K562 (cell line): ENCODE data around the gene HGS. TPM values are rescaled to one million over a fixed set of nuclear protein-coding genes. Genes with fewer than 3 reads are reported as not detected.

ENCODE experiments used
- ATAC-seq: fragments of 200-7000 bp; cut with Tn5 transposase; 3 replicates; pipeline ENCODE4 v1.9.1; 2020; ENCODE audit warnings: moderate library complexity
- BruUV-seq: library from RNA; stranded (reverse); fragments of 400-500 nt; replicated peaks from 2 replicates; lab custom pipeline; 2021; lab: Mats Ljungman, UMichigan
- CTCF ChIA-PET: fragments of 300-600 bp; formaldehyde crosslinking; extraction: SDS; loops from one replicate; lab custom pipeline; 2021; ENCODE audit warnings: low intra/inter-chr PET ratio; lab: Yijun Ruan, JAX
- POLR2A ChIA-PET: fragments of 300-600, 350-650 bp; sonication (Branson Sonifier 250); formaldehyde crosslinking; extraction: SDS; loops from one replicate; lab custom pipeline; 2021; ENCODE audit warnings: antibody characterized with exemption, inconsistent platforms; lab: Yijun Ruan, JAX
- DNase-seq, 4 experiments: peaks; one replicate each; pipeline versions ENCODE4 v3.0.0 to v3.0.0-alpha.2; 2011 to 2018; ENCODE audit warnings: low spot score in 3 of 4, mixed read lengths in 3 of 4; ENCODE audit errors: extremely low read depth in 1 of 4
- FAIRE-seq: peaks from 2 replicates; lab custom pipeline; 2011; peaks lifted over from hg19 to GRCh38; lab: Jason Lieb, UNC
- H2AFZ ChIP-seq: 2 replicates; pipeline ENCODE4 v1.6.0; 2011; ENCODE audit warnings: low read depth, low read length, control low read depth, inconsistent platforms
- H3K27ac ChIP-seq: fragments of 200-600 bp; 3 replicates; pipeline ENCODE4 v1.8.0; 2011; ENCODE audit warnings: low read depth, mild to moderate bottlenecking, control low read depth, inconsistent platforms, low read length, moderate library complexity, mixed read lengths; ENCODE audit errors: extremely low read depth
- H3K27me3 ChIP-seq, 2 experiments: fragments of 300-600 bp in 1 of 2; 2 replicates in 1 of 2; 3 replicates in 1 of 2; pipeline versions ENCODE4 v1.6.0 to v1.8.0; 2011; ENCODE audit warnings: inconsistent platforms in 2 of 2, low read length in 2 of 2, mild to moderate bottlenecking in 1 of 2, mixed read lengths in 1 of 2, moderate library complexity in 1 of 2; ENCODE audit not compliant: control insufficient read depth in 2 of 2, insufficient read depth in 2 of 2
- H3K36me3 ChIP-seq: fragments of 300-600 bp; 3 replicates; pipeline ENCODE4 v1.8.0; 2011; ENCODE audit warnings: mild to moderate bottlenecking, low read length, inconsistent platforms; ENCODE audit not compliant: control insufficient read depth, insufficient read depth
- H3K4me1 ChIP-seq, 2 experiments: fragments of 200-600 bp in 1 of 2; replicated peaks in 1 of 2; 2 replicates in 1 of 2; 3 replicates in 1 of 2; pipeline versions ENCODE4 v1.5.1 to v1.8.0; 2011; ENCODE audit warnings: inconsistent platforms in 2 of 2, low read length in 2 of 2, mild to moderate bottlenecking in 1 of 2, mixed read lengths in 1 of 2, moderate library complexity in 1 of 2; ENCODE audit not compliant: control insufficient read depth in 2 of 2, insufficient read depth in 2 of 2
- H3K4me2 ChIP-seq: 2 replicates; pipeline ENCODE4 v1.6.1; 2011; ENCODE audit warnings: low read length, control low read depth, inconsistent platforms, mixed read lengths; ENCODE audit not compliant: insufficient read depth
- H3K4me3 ChIP-seq: fragments of 200-600 bp; sonication (generic), shearing (Covaris generic); 2 replicates; pipeline ENCODE4 v1.5.1; 2016; ENCODE audit warnings: control low read depth, inconsistent platforms
- H3K79me2 ChIP-seq: fragments of 200-600 bp; 3 replicates; pipeline ENCODE4 v1.8.0; 2011; ENCODE audit warnings: low read length, inconsistent platforms; ENCODE audit not compliant: control insufficient read depth, insufficient read depth
- H3K9ac ChIP-seq, 2 experiments: 2 replicates each; pipeline versions ENCODE4 v1.6.0 to v1.6.1; 2011; ENCODE audit warnings: low read depth in 2 of 2, low read length in 2 of 2, control low read depth in 1 of 2, inconsistent platforms in 1 of 2, mild to moderate bottlenecking in 1 of 2, mixed read lengths in 1 of 2; ENCODE audit not compliant: insufficient read depth in 1 of 2
- H3K9me1 ChIP-seq: one replicate; pipeline ENCODE4 v1.6.0; 2011; ENCODE audit warnings: inconsistent platforms, mild to moderate bottlenecking, low read length, moderate library complexity; ENCODE audit not compliant: control insufficient read depth, insufficient read depth
- H3K9me3 ChIP-seq: replicated peaks from 2 replicates; pipeline ENCODE4 v1.5.1; 2011; ENCODE audit warnings: low read depth, low read length, inconsistent platforms; ENCODE audit not compliant: control insufficient read depth, insufficient read depth
- H4K20me1 ChIP-seq: replicated peaks from 2 replicates; pipeline ENCODE4 v1.6.1; 2011; ENCODE audit warnings: low read length, inconsistent platforms, mixed read lengths; ENCODE audit not compliant: control insufficient read depth, insufficient read depth
- ARID1B ChIP-seq: fragments of 450-650 bp; IDR thresholded peaks from 2 replicates; pipeline ENCODE4 v1.6.1; 2016; ENCODE audit warnings: antibody characterized with exemption, mild to moderate bottlenecking, inconsistent platforms
- CBFA2T3 ChIP-seq: fragments of 450-650 bp; IDR thresholded peaks from 2 replicates; pipeline ENCODE4 v1.6.1; 2017
- DPF2 ChIP-seq: fragments of 450-650 bp; IDR thresholded peaks from 2 replicates; pipeline ENCODE4 v1.6.1; 2016
- EP400 ChIP-seq: fragments of 450-650 bp; IDR thresholded peaks from 2 replicates; pipeline ENCODE4 v1.6.1; 2017; ENCODE audit warnings: antibody characterized with exemption, mild to moderate bottlenecking, moderate library complexity
- MNT ChIP-seq, 2 experiments: fragments of 450-650 bp; conservative IDR thresholded peaks; 2 replicates each; pipeline ENCODE4 v1.6.1; 2017; ENCODE audit warnings: mild to moderate bottlenecking in 2 of 2, moderate library complexity in 2 of 2
- MYNN ChIP-seq, 2 experiments: sonication (generic); formaldehyde crosslinking in 1 of 2; IDR thresholded peaks; 2 replicates each; pipeline versions ENCODE4 v1.5.0 to v1.6.1; 2016 to 2020; ENCODE audit warnings: antibody characterized with exemption in 1 of 2, missing genetic modification reagents in 1 of 2
- NCOR1 ChIP-seq: fragments of 450-650 bp; IDR thresholded peaks from 2 replicates; pipeline ENCODE4 v1.6.1; 2016; ENCODE audit warnings: mild to moderate bottlenecking, moderate library complexity
- NUFIP1 ChIP-seq: fragments of 450-650 bp; IDR thresholded peaks from 2 replicates; pipeline ENCODE4 v1.6.1; 2018; ENCODE audit not compliant: partially characterized antibody
- SMAD4 ChIP-seq: fragments of 250-450 bp; sonication (Bioruptor Pico); conservative IDR thresholded peaks from 2 replicates; pipeline ENCODE4 v1.8.0; 2021; ENCODE audit warnings: inconsistent platforms, mild to moderate bottlenecking, moderate library complexity
- SRSF9 ChIP-seq: fragments of 200-400 bp; formaldehyde crosslinking; IDR thresholded peaks from 2 replicates; pipeline ENCODE4 v1.6.1; 2017; ENCODE audit warnings: low read depth, low read length, borderline replicate concordance
- TAL1 ChIP-seq: fragments of 450-650 bp; IDR thresholded peaks from 2 replicates; pipeline ENCODE4 v1.6.1; 2016; ENCODE audit warnings: mild to moderate bottlenecking
- TFAP4 ChIP-seq: sonication (generic); formaldehyde crosslinking; IDR thresholded peaks from 2 replicates; pipeline ENCODE4 v1.8.0; 2022; ENCODE audit warnings: missing genetic modification reagents, mild to moderate bottlenecking, moderate library complexity, borderline replicate concordance
- USF1 ChIP-seq: sonication (generic); formaldehyde crosslinking; IDR thresholded peaks from 2 replicates; pipeline ENCODE4 v1.9.0; 2022; ENCODE audit warnings: mild to moderate bottlenecking, missing genetic modification reagents
- ZNF143 ChIP-seq: sonication (generic); formaldehyde crosslinking; IDR thresholded peaks from 2 replicates; pipeline ENCODE4 v1.9.0; 2022; ENCODE audit warnings: mild to moderate bottlenecking, missing genetic modification reagents
- ZNF780A ChIP-seq: fragments of 250-450 bp; sonication (Bioruptor Pico); IDR thresholded peaks from 2 replicates; pipeline ENCODE4 v1.5.0; 2021; ENCODE audit warnings: mild to moderate bottlenecking
- WGBS: fragments of 100-300 bp; shearing (Covaris generic); methylation state at CpG from one replicate; pipeline ENCODE4 v1.1.6; 2016; ENCODE audit warnings: low coverage, mixed read lengths; ENCODE audit not compliant: insufficient coverage; ENCODE audit errors: missing lambda C conversion rate; 5-methylcytosine and 5-hydroxymethylcytosine counted together
- in situ Hi-C: fragments of 300-500 bp; cut with MboI; formaldehyde crosslinking; loops from 4 replicates; pipeline ENCODE4 v1.15.0; 2018; ENCODE audit warnings: inconsistent platforms, mixed read lengths
- intact Hi-C: fragments of 100-400 bp; cut with micrococcal nuclease; formaldehyde crosslinking; loops from 2 replicates; pipeline ENCODE4 v1.14.2; 2022
- polyA plus RNA-seq, 8 experiments: library from polyadenylated mRNA; depleted of rRNA in 4 of 8; stranded (reverse) in 5 of 8; unstranded in 3 of 8; fragments of >200 nt; fragmentation: Nextera tagmentation in 2 of 8; fragmentation: Illumina TruSeq in 1 of 8; extraction: Ambion mirVana in 2 of 8; extraction: Trizol in 1 of 8; gene quantifications; 2 replicates each; pipeline versions ENCODE4 v1.2.1 to v1.2.3, GENCODE V29; 2011 to 2014; ENCODE audit warnings: inconsistent platforms in 1 of 8, missing spikeins in 1 of 8
- total RNA-seq, 7 experiments: library from RNA; depleted of rRNA in 6 of 7; stranded (reverse); fragments of >200 nt in 6 of 7; fragmentation: Illumina TruSeq in 2 of 7; extraction: Trizol in 2 of 7; gene quantifications; 2 replicates each; pipeline versions ENCODE4 v1.2.1 to v1.2.3, GENCODE V29; 2011 to 2021; ENCODE audit warnings: low replicate concordance in 1 of 7

Gene HGS
- total and polyA plus RNA-seq, 9 of the 15 experiments (the other 6 are each of a cell fraction or from before 2014, with no cell fraction given): 3.9 to 176 (median 77.1) TPM

GRCh38 chr17:81644976-81645952 is 38.5 kb upstream of the HGS start (continued):
- TF ChIP-seq EP400: no peak

GRCh38 chr17:81646869-81647600 is 36.8 kb upstream of the HGS start:
- Histone ChIP-seq H3K36me3 (no peaks in the 10 kb centered on the region), H3K9me3 (peaks cover 6% of the 10 kb centered on the region), H3K9ac (peak overlapping the region; percentile 3 to 57; a peak in 3 of 4 replicates), H2AFZ (peak overlapping the region; percentile 78), H3K27ac (peak overlapping the region; percentile 39; the same call in 2 of the 3 replicates), H3K4me3 (no peak overlapping the region), H3K27me3 (no peaks in the 10 kb centered on the region), H3K4me2 (peak overlapping the region; percentile 69), H3K4me1 (peaks cover 20 to 71% of the 10 kb centered on the region in 2 experiments; a peak in 4 of 5 replicates), H3K79me2 (no peaks in the 10 kb centered on the region), H3K9me1 (no peaks in the 10 kb centered on the region), H4K20me1 (no peaks in the 10 kb centered on the region)
- ATAC-seq: peak; percentile 77
- DNase-seq: peak; percentile 39 to 78 (median 65)
- in situ Hi-C loops (no loop called here), intact Hi-C loops (no loop called here)
- POLR2A ChIA-PET: interaction anchor here (0.5 to 1.7 kb wide), 5 partner anchors 8 to 495 kb away, joined by 3 to 5 read pairs (median 3); partner anchors contain the start of gene ACTG1
- CTCF ChIA-PET: no interaction called here
- peak; percentile 96 for FAIRE-seq
- 20% methylated on average over 12 of the region's 12 CpGs for WGBS
- BruUV-seq: no TSS peak
- TF ChIP-seq DPF2 (0 out of 2 replicates have a peak, but pooled peaks have one; percentile 26), TAL1 (peak; percentile 10; the same call in 1 of the 2 replicates), SMAD4 (CRISPR knock-in tag) (no peak), NCOR1 (0 out of 2 replicates have a peak, but pooled peaks have one; percentile 20), ARID1B (peak; percentile 41; the same call in 1 of the 2 replicates), MNT (conservative IDR thresholded peaks at IDR 0.05) (0 out of 4 replicates have a peak, but pooled peaks of 1 of the 2 experiments have one; percentile 34), CBFA2T3 (peak; percentile 54), TFAP4 (CRISPR knock-in tag) (peak; percentile 27; the same call in 1 of the 2 replicates), MYNN (IDR thresholded peaks at IDR 0.05) (0 out of 2 replicates have a peak, but pooled peaks have one; percentile 20), MYNN (CRISPR knock-in tag; IDR thresholded peaks at IDR 0.05) (no peak), SRSF9 (no peak), USF1 (CRISPR knock-in tag) (peak; percentile 48; the same call in 1 of the 2 replicates), NUFIP1 (no peak), ZNF143 (CRISPR knock-in tag) (no peak), ZNF780A (CRISPR knock-in tag) (no peak)
